DOHH2 (cell line): ENCODE measurements around the gene OR52H1.

Source experiments
- H3F3A ChIP-seq: fragments of 200-600 bp; sonication (generic), shearing (Covaris generic); 2 replicates; pipeline ENCODE4 v1.6.0; 2016; ENCODE audit warnings: antibody characterized with exemption, mild to moderate bottlenecking; ENCODE audit not compliant: control insufficient read depth, insufficient read depth
- H3K27ac ChIP-seq: fragments of 200-600 bp; sonication (generic); 2 replicates; pipeline ENCODE4 v1.5.1; 2014; ENCODE audit warnings: low read depth, mild to moderate bottlenecking, low read length, moderate library complexity
- H3K27me3 ChIP-seq: fragments of 200-600 bp; sonication (generic); 2 replicates; pipeline ENCODE4 v1.6.1; 2014; ENCODE audit warnings: mild to moderate bottlenecking, low read length, mixed read lengths; ENCODE audit not compliant: control insufficient read depth
- H3K36me3 ChIP-seq: fragments of 200-600 bp; sonication (generic); 2 replicates; pipeline ENCODE4 v1.6.1; 2014; ENCODE audit warnings: mild to moderate bottlenecking, low read length, moderate library complexity, mixed read lengths; ENCODE audit not compliant: control insufficient read depth
- H3K4me1 ChIP-seq: fragments of 200-600 bp; sonication (generic); 2 replicates; pipeline ENCODE4 v1.6.1; 2014; ENCODE audit warnings: mild to moderate bottlenecking, low read length, mixed read lengths; ENCODE audit not compliant: control insufficient read depth
- H3K4me2 ChIP-seq: fragments of 200-600 bp; sonication (generic); 2 replicates; pipeline ENCODE4 v1.6.0; 2014; ENCODE audit warnings: mild to moderate bottlenecking, low read length, moderate library complexity
- H3K4me3 ChIP-seq: fragments of 200-600 bp; sonication (generic); 2 replicates; pipeline ENCODE4 v1.5.1; 2014; ENCODE audit warnings: mild to moderate bottlenecking, low read length, mixed read lengths
- H3K79me2 ChIP-seq: fragments of 200-600 bp; sonication (generic); 2 replicates; pipeline ENCODE4 v1.6.1; 2014; ENCODE audit warnings: mild to moderate bottlenecking, low read length, mixed read lengths; ENCODE audit not compliant: control insufficient read depth
- H3K9me2 ChIP-seq: fragments of 200-600 bp; sonication (generic); replicated peaks from 2 replicates; pipeline ENCODE4 v1.6.1; 2014; ENCODE audit warnings: mild to moderate bottlenecking, low read length, mixed read lengths; ENCODE audit not compliant: control insufficient read depth
- H3K9me3 ChIP-seq: fragments of 200-600 bp; sonication (generic); 2 replicates; pipeline ENCODE4 v1.6.1; 2014; ENCODE audit warnings: antibody characterized with exemption, low read length, mixed read lengths; ENCODE audit not compliant: control insufficient read depth, insufficient read depth
- H4K20me1 ChIP-seq: fragments of 200-600 bp; sonication (generic); 2 replicates; pipeline ENCODE4 v1.6.0; 2014; ENCODE audit warnings: low read depth, mild to moderate bottlenecking, antibody characterized with exemption, low read length, moderate library complexity; ENCODE audit not compliant: control insufficient read depth, insufficient read depth
- EZH2phosphoT487 ChIP-seq: fragments of 200-600 bp; sonication (generic); IDR thresholded peaks from 2 replicates; pipeline ENCODE4 v1.6.1; 2017; ENCODE audit warnings: borderline replicate concordance, mild to moderate bottlenecking, antibody characterized with exemption, low read length, moderate library complexity, mixed read lengths
- TF ChIP-seq, protein P1 (sequence below): fragments of 200-600 bp; sonication (generic); IDR thresholded peaks from one replicate; pipeline ENCODE4 v1.5.1; 2014; ENCODE audit warnings: antibody characterized with exemption, mild to moderate bottlenecking, low read depth, low read length; ENCODE audit not compliant: poor library complexity, severe bottlenecking

The OR52H1 gene

DNA sequence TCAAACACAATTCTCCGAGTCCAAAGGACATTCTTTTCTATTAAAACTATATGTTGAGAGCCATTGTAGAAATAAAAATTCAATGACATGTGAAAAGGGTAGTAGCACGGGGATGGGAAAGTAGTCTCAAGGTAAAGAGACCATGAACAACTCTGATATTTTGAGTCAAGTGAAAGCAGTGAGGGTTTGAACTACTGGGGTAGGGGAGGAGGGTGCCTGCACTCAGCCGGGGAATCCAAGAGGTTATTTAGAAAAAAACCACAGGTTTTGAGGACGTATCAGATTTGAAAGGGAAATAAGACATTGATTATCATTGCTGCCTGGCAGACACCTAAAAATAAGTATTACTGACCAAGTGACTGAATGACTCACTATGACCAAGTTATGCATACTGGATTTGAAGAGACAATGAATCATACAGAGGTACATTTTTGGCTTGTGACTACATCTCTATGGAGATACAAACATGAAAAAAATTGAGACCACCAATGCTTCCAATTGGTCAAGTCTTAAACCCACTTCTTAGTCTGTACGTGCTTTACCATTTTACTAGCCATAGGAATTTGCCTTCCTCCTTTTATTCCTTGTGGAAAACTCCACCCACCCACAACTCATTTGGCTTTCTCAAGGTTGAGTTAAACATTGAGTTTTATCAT is 2.2 kb upstream of the OR52H1 start:
- Histone ChIP-seq H3F3A (no peaks in the 10 kb centered on the region), H3K9me2 (no peaks in the 10 kb centered on the region), H3K4me2 (no peak overlapping the region), H4K20me1 (no peaks in the 10 kb centered on the region), H3K27ac (no peak overlapping the region), H3K36me3 (no peaks in the 10 kb centered on the region), H3K4me3 (no peak overlapping the region), H3K79me2 (no peaks in the 10 kb centered on the region), H3K9me3 (no peaks in the 10 kb centered on the region), H3K4me1 (no peaks in the 10 kb centered on the region), H3K27me3 (no peaks in the 10 kb centered on the region)
- no peak for TF ChIP-seq EZH2phosphoT487
- TF ChIP-seq, protein P1, sequence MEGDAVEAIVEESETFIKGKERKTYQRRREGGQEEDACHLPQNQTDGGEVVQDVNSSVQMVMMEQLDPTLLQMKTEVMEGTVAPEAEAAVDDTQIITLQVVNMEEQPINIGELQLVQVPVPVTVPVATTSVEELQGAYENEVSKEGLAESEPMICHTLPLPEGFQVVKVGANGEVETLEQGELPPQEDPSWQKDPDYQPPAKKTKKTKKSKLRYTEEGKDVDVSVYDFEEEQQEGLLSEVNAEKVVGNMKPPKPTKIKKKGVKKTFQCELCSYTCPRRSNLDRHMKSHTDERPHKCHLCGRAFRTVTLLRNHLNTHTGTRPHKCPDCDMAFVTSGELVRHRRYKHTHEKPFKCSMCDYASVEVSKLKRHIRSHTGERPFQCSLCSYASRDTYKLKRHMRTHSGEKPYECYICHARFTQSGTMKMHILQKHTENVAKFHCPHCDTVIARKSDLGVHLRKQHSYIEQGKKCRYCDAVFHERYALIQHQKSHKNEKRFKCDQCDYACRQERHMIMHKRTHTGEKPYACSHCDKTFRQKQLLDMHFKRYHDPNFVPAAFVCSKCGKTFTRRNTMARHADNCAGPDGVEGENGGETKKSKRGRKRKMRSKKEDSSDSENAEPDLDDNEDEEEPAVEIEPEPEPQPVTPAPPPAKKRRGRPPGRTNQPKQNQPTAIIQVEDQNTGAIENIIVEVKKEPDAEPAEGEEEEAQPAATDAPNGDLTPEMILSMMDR: no peak

DNA sequence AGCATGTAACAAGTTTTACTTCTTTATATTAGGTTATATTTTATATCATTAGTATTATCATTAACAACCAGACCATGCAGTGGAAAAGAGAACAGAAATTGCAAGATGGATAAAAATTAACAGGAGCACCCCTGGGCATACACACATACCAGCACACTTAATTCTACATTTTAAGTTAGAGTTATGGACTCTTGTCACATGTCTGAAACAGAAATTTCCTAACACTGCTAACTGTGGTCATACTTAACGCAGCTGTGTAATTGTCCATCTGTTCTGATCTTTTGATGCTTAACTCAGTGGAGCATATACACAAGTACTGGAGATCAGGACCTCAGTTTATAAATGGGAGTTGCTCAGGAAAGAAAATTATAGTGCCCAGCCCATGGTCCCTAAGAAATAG is 358 bp downstream of the OR52H1 start:
- no peak overlapping the region for H3K27ac ChIP-seq

DNA sequence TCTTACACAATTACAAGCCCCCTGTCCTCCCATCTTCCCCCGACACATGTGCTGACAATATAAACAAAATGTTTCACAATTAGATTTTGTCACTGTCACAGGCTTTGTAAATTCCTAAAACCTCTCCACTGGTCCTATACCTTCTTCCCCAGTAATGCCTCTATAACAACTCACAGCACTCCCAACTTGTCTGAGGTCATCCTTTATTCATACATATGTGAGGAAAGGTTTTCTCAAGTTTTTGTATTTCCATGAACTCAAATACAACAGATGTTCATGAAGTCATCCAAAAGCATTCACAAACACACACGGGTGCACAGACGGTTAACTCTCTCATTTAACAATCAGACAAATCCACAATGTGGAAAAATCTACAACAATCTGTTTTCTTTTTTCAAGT is 1.9 kb downstream of the OR52H1 start:
- TF ChIP-seq EZH2phosphoT487: no peak
- TF ChIP-seq, protein P1: no peak
- H3K9me2 ChIP-seq: no peaks in the 10 kb centered on the region
- H3K79me2 ChIP-seq: no peaks in the 10 kb centered on the region
- H3K4me1 ChIP-seq: no peaks in the 10 kb centered on the region
- H4K20me1 ChIP-seq: no peaks in the 10 kb centered on the region
- H3K9me3 ChIP-seq: no peaks in the 10 kb centered on the region
- H3K4me2 ChIP-seq: no peak overlapping the region
- H3K36me3 ChIP-seq: no peaks in the 10 kb centered on the region
- no peaks in the 10 kb centered on the region for H3K27me3 ChIP-seq
- H3K27ac ChIP-seq: no peak overlapping the region
- H3F3A ChIP-seq: no peaks in the 10 kb centered on the region
- H3K4me3 ChIP-seq: no peak overlapping the region

More for the DNA sequence above, 358 bp downstream of the OR52H1 start:
- H3K9me3 ChIP-seq: no peaks in the 10 kb centered on the region
- H3K4me3 ChIP-seq: no peak overlapping the region
- H3K9me2 ChIP-seq: no peaks in the 10 kb centered on the region
- TF ChIP-seq, protein P1: no peak
- no peak for TF ChIP-seq EZH2phosphoT487
- no peaks in the 10 kb centered on the region for H3K36me3 ChIP-seq
- no peaks in the 10 kb centered on the region for H4K20me1 ChIP-seq
- no peaks in the 10 kb centered on the region for H3F3A ChIP-seq
- no peaks in the 10 kb centered on the region for H3K4me1 ChIP-seq
- no peaks in the 10 kb centered on the region for H3K27me3 ChIP-seq
- H3K79me2 ChIP-seq: no peaks in the 10 kb centered on the region
- H3K4me2 ChIP-seq: no peak overlapping the region
